PC-3 (cell line): ENCODE results near the gene MAEA. TPM values are rescaled to one million over a fixed set of nuclear protein-coding genes. Genes with fewer than 3 reads are reported as not detected.
A peak's percentile ranks its signal among the peaks of the same experiment; 100 is the strongest.

Experiments
- ATAC-seq: fragments of 200-7000 bp; cut with Tn5 transposase; 2 replicates; pipeline ENCODE4 v1.9.1; 2020; ENCODE audit warnings: mild to moderate bottlenecking, moderate library complexity
- BruUV-seq: library from RNA; stranded (reverse); fragments of 400-500 nt; replicated peaks from 2 replicates; lab custom pipeline; 2021; lab: Mats Ljungman, UMichigan
- CTCF ChIA-PET: fragments of 300-600 bp; sonication (Branson Sonifier 250); formaldehyde crosslinking; loops from one replicate; lab custom pipeline; 2022; ENCODE audit warnings: antibody characterized with exemption; lab: Charles Lee
- POLR2A ChIA-PET: fragments of 300-600 bp; sonication (Branson Sonifier 250); formaldehyde crosslinking; loops from one replicate; lab custom pipeline; 2022; ENCODE audit warnings: antibody characterized with exemption; ENCODE audit not compliant: unreplicated experiment; lab: Charles Lee
- DNase-seq: peaks from one replicate; pipeline ENCODE4 v3.0.0-alpha.2; 2015
- H2AFZ ChIP-seq: fragments of 300-600 bp; sonication (generic); 2 replicates; pipeline ENCODE4 v1.6.0; 2016; ENCODE audit warnings: antibody characterized with exemption, low read length
- H3F3A ChIP-seq: fragments of 300-600 bp; sonication (generic); one replicate; pipeline ENCODE4 v1.6.0; 2017; ENCODE audit warnings: antibody characterized with exemption, low read length, control low read depth, mild to moderate bottlenecking; ENCODE audit not compliant: unreplicated experiment
- H3K27ac ChIP-seq: fragments of 300-600 bp; sonication (generic); 2 replicates; pipeline ENCODE4 v1.5.1; 2016; ENCODE audit warnings: mild to moderate bottlenecking, low read length
- H3K27me3 ChIP-seq: fragments of 300-600 bp; sonication (generic); 2 replicates; pipeline ENCODE4 v1.6.1; 2016; ENCODE audit warnings: low read length, mixed read lengths
- H3K36me3 ChIP-seq: fragments of 300-600 bp; sonication (generic); 2 replicates; pipeline ENCODE4 v1.6.1; 2016; ENCODE audit warnings: low read depth, mixed run types, low read length, mixed read lengths
- H3K4me1 ChIP-seq: fragments of 300-600 bp; sonication (generic); 2 replicates; pipeline ENCODE4 v1.5.1; 2016; ENCODE audit warnings: low read length; ENCODE audit not compliant: insufficient read depth
- H3K4me2 ChIP-seq: fragments of 300-600 bp; sonication (generic); 2 replicates; pipeline ENCODE4 v1.6.0; 2016; ENCODE audit warnings: low read length
- H3K4me3 ChIP-seq: fragments of 300-600 bp; sonication (generic); 2 replicates; pipeline ENCODE4 v1.5.1; 2016; ENCODE audit warnings: mild to moderate bottlenecking, low read length, mixed read lengths
- H3K79me2 ChIP-seq: fragments of 300-600 bp; sonication (generic); 2 replicates; pipeline ENCODE4 v1.6.1; 2017; ENCODE audit warnings: low read length, mixed read lengths
- H3K9ac ChIP-seq: fragments of 300-600 bp; sonication (generic); 2 replicates; pipeline ENCODE4 v1.6.0; 2016; ENCODE audit warnings: mild to moderate bottlenecking, low read length
- H3K9me2 ChIP-seq: fragments of 300-600 bp; sonication (generic); replicated peaks from 2 replicates; pipeline ENCODE4 v1.6.1; 2016; ENCODE audit warnings: mixed run types, low read length, mixed read lengths
- H3K9me3 ChIP-seq: fragments of 300-600 bp; sonication (generic); 2 replicates; pipeline ENCODE4 v1.6.1; 2016; ENCODE audit warnings: low read length, mixed read lengths
- H4K20me1 ChIP-seq: fragments of 300-600 bp; sonication (generic); 2 replicates; pipeline ENCODE4 v1.6.1; 2016; ENCODE audit warnings: low read length, mixed read lengths
- CTCF ChIP-seq: fragments of 300-600 bp; sonication (generic); conservative IDR thresholded peaks from 2 replicates; pipeline ENCODE4 v1.5.1; 2017; ENCODE audit warnings: antibody characterized with exemption, low read depth, mild to moderate bottlenecking, low read length
- EZH2 ChIP-seq: fragments of 300-600 bp; sonication (generic); IDR thresholded peaks from one replicate; pipeline ENCODE4 v1.6.1; 2017; ENCODE audit warnings: antibody characterized with exemption, mild to moderate bottlenecking, low read length; ENCODE audit not compliant: unreplicated experiment
- EZH2phosphoT487 ChIP-seq: fragments of 300-600 bp; sonication (generic); IDR thresholded peaks from 2 replicates; pipeline ENCODE4 v1.6.1; 2018; ENCODE audit warnings: mild to moderate bottlenecking, antibody characterized with exemption, low read length, borderline replicate concordance
- intact Hi-C: fragments of 100-400 bp; cut with micrococcal nuclease; formaldehyde crosslinking; loops from 2 replicates; pipeline ENCODE4 v1.9.0; 2023
- total RNA-seq: library from RNA; depleted of rRNA; stranded (reverse); fragments of >200 nt; gene quantifications from 2 replicates; pipeline ENCODE4 v1.2.3, GENCODE V29; 2014

Gene MAEA
- total RNA-seq, 1 experiment from 2014 or later, result 48.1 TPM

- Histone ChIP-seq H3K27ac (no peak overlapping the region), H4K20me1 (no peaks in the 10 kb centered on the region), H3K79me2 (no peaks in the 10 kb centered on the region), H3F3A (no peaks in the 10 kb centered on the region), H3K27me3 (no peaks in the 10 kb centered on the region), H3K4me3 (no peak overlapping the region), H3K36me3 (no peaks in the 10 kb centered on the region), H3K4me1 (no peaks in the 10 kb centered on the region), H2AFZ (no peak overlapping the region), H3K9me3 (no peaks in the 10 kb centered on the region), H3K9ac (no peak overlapping the region), H3K9me2 (no peaks in the 10 kb centered on the region), H3K4me2 (no peak overlapping the region)
- TF ChIP-seq EZH2phosphoT487 (no peak), EZH2 (no peak), CTCF (no peak)
- DNase-seq, result no peak
- CTCF ChIA-PET, result no interaction called here
- BruUV-seq, result no TSS peak
- POLR2A ChIA-PET, result no interaction called here
- no peak for ATAC-seq
- intact Hi-C loops, result no loop called here
Measured at GRCh38 chr4:1354983-1355275, 65.2 kb downstream of the MAEA start.

- intact Hi-C loops, result no loop called here
- Histone ChIP-seq H4K20me1 (no peaks in the 10 kb centered on the region), H3F3A (no peaks in the 10 kb centered on the region), H3K4me3 (no peak overlapping the region), H2AFZ (no peak overlapping the region), H3K27ac (no peak overlapping the region), H3K79me2 (no peaks in the 10 kb centered on the region), H3K9me2 (no peaks in the 10 kb centered on the region), H3K9me3 (no peaks in the 10 kb centered on the region), H3K9ac (no peak overlapping the region), H3K27me3 (no peaks in the 10 kb centered on the region), H3K4me1 (no peaks in the 10 kb centered on the region), H3K4me2 (no peak overlapping the region), H3K36me3 (no peaks in the 10 kb centered on the region)
- BruUV-seq, result no TSS peak
- ChIA-PET CTCF (no interaction called here), POLR2A (no interaction called here)
- TF ChIP-seq CTCF (no peak), EZH2phosphoT487 (no peak), EZH2 (no peak)
- no peak for ATAC-seq
- DNase-seq, result no peak
Measured at GRCh38 chr4:1355378-1355777, 65.7 kb downstream of the MAEA start.

- H3K9me3 ChIP-seq, result no peaks in the 10 kb centered on the region
- H3F3A ChIP-seq, result no peaks in the 10 kb centered on the region
- intact Hi-C loops, result no loop called here
- TF ChIP-seq CTCF, result peak; percentile 70
- no peak for TF ChIP-seq EZH2phosphoT487
- no peak overlapping the region for H3K27ac ChIP-seq
- CTCF ChIA-PET, result no interaction called here
- no peak overlapping the region for H2AFZ ChIP-seq
- H3K27me3 ChIP-seq, result no peaks in the 10 kb centered on the region
- no peak overlapping the region for H3K9ac ChIP-seq
- H3K36me3 ChIP-seq, result no peaks in the 10 kb centered on the region
- ATAC-seq (0 out of 2 replicates have a peak, but pooled peaks have one; percentile 18), DNase-seq (peak; percentile 38)
- H3K4me1 ChIP-seq, result no peaks in the 10 kb centered on the region
- no peak overlapping the region for H3K4me3 ChIP-seq
- H4K20me1 ChIP-seq, result no peaks in the 10 kb centered on the region
- BruUV-seq, result no TSS peak
- no peaks in the 10 kb centered on the region for H3K79me2 ChIP-seq
- no peak overlapping the region for H3K4me2 ChIP-seq
- POLR2A ChIA-PET, result no interaction called here
- no peaks in the 10 kb centered on the region for H3K9me2 ChIP-seq
Measured at GRCh38 chr4:1356181-1356998, 66.7 kb downstream of the MAEA start.
